Measurements from ENCODE around the gene MORC2. TPM values are rescaled to one million over a fixed set of nuclear protein-coding genes. Genes with fewer than 3 reads are reported as not detected.
A peak's percentile ranks its signal among the peaks of the same experiment; 100 is the strongest.

The MORC2 gene
- total RNA-seq, 1 donor from 2014 or later = 20.1 TPM

DNA sequence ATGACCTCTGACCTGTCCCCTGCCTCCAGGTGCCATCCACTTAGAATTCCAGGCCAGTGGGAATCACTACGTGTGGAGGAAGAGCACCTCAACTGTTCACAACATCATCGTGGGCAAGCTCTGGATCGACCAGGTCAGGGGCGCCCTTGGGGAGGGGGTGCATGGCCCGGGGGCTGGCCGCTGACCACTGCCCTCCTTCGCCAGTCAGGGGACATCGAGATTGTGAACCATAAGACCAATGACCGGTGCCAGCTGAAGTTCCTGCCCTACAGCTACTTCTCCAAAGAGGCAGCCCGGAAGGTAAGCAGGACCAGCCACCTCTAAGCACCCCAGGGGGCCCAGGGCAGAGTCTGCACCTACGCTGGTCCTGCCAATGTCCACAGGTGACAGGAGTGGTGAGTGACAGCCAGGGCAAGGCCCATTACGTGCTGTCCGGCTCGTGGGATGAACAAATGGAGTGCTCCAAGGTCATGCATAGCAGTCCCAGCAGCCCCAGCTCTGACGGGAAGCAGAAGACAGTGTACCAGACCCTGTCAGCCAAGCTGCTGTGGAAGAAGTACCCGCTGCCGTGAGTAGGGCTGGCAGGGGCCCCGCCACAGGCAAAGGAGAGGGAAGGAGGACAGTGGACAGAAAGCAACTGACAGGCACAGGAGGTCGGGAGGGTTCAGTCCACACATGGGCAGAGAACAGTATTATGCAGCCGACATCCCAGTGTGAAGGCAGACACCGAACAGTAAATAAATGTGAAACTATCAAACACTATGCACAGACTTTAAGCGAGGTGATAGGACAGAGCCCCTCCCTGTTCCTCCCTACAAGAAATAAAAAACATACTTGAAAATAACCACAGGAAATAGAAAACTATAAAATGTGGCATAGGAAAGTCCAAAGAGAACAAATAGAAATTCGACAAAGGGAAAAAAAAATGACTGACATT lies 74.9 kb downstream of the MORC2 start:
- intact Hi-C loops (cut with DNase I) = no loop called here
- DNase-seq (no peak), ATAC-seq (ENCODE audit: poor library complexity) (no peak)

DNA sequence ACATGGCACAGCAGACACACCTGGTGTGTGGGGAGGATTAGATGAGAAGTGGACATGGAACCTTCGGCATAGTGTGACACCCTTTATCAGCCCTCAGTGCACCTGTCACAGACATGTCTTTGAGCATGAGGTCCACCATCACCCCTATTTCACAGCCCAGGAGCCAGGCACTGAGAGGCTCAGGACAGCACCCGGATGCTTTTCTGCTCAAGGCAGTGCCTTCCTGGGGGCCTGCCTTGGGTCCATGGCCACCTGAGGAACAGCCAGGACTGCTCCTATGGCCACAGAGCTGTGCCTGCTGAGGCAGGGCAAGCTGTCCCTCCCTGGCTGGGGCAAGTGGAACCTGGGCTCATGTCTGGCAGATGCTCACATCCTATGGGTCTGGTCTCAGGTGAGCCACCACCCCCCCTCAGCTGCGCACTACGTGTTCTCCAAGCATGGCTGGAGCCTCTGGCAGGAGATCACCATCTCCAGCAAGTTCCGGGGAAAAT lies 75.8 kb downstream of the MORC2 start:
- intact Hi-C loops (cut with DNase I) = no loop called here
- DNase-seq (no peak), ATAC-seq (ENCODE audit: poor library complexity) (no peak)

DNA sequence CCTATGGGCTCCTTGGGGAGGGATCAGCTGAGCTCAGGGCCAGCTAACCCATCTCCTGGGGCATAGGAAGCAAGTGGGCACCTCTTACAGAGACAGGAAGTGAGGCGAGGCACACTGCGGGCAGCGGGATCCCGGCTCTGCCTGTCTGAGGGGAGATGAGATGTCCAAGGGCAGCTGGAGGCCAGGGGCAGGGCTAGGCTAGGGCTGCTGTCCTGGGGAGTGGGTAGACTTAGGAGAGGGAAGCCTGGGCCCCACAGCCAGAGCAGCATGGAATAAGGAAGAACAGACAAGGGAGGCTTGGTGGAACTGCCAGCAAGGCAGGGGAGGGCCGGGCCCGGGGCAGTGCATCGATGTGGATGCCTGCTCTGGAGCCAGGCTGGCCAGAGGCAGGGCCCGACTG lies 76.3 kb downstream of the MORC2 start:
- ATAC-seq (ENCODE audit: poor library complexity) (no peak), DNase-seq (no peak)
- intact Hi-C loops (cut with DNase I) = no loop called here

DNA sequence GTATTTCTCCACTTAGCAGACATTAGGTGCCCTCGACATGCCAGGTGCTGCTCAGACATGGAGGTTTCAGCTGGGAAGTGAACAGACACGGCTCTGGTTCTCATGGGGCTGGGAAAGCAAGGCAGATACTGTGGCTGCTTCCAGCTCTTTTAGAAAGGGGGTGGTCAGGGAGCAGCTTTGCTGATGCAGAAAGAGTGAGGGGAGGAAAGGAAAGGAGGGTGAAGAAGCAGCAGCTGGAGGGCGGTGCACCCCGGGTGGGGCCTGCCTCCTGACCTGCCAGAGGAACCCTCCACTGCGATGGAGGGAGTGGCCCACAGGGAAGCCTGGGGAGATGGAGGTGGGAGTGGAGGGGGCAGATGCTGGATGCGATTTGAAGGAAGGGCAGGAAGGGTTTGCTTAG lies 76.8 kb downstream of the MORC2 start:
- no peak for DNase-seq
- intact Hi-C loops (cut with DNase I) = no loop called here

DNA sequence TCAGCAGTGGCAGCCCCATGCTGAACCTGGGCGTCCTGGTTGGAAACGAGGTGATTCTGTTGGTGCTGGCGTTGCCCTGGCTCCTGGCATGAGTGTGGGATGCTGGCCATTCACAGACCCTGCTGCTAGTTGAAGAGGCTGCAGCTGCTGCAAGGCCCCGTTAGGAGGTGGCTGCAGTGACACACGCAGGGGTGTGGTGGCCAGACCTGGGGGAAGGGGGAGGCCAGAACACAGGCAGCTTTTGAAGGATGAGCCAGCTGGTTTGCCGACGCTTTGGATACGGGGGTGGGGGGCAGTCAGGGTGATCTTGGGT lies 77.2 kb downstream of the MORC2 start:
- intact Hi-C loops (cut with DNase I) = no loop called here
- no peak for DNase-seq
- no peak for ATAC-seq (ENCODE audit: poor library complexity)

More for the DNA sequence above, 76.8 kb downstream of the MORC2 start:
- no peak for ATAC-seq (ENCODE audit: poor library complexity)

DNA sequence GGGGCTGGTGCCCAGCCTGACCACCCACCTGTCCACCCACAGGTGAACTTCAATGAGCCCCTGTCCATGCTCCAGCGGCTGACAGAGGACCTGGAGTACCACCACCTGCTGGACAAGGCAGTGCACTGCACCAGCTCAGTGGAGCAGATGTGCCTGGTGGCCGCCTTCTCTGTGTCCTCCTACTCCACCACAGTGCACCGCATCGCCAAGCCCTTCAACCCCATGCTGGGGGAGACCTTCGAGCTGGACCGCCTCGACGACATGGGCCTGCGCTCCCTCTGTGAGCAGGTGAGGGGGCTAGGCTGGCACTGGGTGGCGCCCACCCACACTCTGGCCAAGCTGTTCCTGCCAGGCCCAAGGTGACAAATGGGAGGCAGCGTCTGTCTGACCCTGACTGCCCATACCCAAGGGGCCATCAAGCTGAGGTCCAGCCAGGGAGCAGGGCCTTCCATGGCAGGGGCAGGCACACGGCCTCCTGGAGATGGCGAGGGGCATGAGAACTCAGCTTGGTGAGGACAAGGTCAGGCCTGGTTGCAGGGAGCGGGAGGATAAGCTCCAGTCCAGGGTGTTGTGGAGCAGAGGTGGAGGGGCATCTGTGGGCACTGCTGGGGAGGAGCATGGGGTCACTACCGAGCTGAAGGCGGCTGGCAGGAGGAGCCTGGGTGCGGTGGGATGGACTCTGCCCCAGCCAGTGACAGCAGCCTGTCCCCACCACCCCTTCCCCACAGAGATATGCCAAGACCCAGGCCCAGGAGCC lies 77.7 kb downstream of the MORC2 start:
- ATAC-seq (ENCODE audit: poor library complexity) (peak; percentile 58), DNase-seq (peak; percentile 44)
- intact Hi-C loops (cut with DNase I) = no loop called here

DNA sequence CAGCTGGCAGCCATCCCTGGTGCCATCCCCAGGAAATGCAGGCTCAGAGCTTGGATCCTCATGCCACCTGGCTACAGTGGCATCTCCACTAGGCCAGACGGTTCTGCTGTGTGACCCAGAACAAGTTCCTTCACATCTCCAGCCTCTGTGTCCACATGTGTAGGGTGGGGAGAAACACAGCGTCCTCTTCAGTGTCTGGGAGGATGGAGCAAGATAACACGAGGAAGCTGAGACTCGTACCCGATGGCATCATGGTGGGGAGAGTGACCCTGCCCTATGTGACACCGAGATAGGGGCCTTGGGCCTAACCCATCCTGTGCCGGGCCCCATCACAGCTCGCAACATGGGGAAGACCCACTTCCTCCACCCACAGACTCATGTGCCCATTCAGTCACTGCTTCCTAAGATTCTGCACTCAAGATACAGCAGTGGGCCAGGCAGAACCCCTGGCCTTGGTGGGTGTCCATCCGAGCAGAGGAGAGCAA lies 78.5 kb downstream of the MORC2 start:
- ATAC-seq (ENCODE audit: poor library complexity) (no peak), DNase-seq (peak; percentile 4)
- intact Hi-C loops (cut with DNase I) = no loop called here

DNA sequence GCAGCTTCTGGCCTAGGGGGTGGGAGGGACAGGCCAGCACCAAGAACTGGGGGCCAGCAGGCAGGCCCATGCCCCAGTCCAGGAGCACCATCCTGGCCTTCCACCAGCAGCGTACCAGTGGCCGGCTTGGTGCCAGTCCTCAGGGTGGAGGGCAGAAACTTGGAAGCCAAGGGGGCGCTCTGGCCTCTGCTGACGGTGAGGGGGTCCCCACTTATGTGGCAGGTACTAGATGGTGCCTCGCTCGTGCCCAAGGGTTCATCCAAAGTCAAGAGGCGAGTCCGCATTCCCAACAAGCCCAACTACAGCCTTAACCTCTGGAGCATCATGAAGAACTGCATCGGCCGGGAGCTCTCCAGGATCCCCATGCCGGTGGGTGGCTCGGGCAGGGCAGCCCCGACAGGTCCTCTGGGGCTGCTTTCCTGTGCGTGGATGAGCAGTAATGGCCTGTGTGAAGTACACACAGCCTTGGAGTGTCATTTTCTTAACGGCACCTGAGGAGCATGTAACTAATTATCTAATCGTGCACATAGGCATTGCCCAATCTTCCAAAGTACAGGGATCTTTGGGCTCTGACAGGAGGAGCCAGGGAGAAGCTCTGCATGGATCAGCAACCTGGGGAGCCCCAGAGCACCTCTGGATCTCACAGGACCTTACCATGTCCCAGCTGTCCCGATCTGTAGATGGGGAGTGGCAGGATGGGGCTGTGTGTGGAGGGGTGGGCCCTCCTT lies 79.1 kb downstream of the MORC2 start:
- intact Hi-C loops (cut with DNase I) = no loop called here
- no peak for ATAC-seq (ENCODE audit: poor library complexity)
- DNase-seq = peak; percentile 28

DNA sequence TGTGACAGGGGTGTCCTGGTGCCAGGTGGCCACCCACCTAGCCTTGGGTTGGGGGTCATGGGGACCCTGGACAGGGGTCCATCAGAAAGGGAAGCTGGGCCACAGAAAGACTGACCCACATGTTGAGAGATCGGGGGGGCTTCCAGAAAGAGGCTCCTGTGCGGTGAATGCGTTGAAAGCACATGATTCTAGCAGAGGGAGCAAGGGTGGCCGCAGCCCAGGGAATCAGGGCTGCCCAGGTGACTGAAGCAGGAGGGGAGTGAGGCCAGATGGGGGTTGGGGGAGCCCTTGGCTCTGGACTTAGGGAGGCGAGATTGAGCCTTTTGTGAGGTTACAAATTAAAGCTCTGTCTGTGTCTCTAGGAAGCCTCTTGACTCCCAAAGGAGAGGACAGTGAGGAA lies 80.7 kb downstream of the MORC2 start:
- DNase-seq (no peak), ATAC-seq (ENCODE audit: poor library complexity) (no peak)
- intact Hi-C loops (cut with DNase I) = no loop called here

DNA sequence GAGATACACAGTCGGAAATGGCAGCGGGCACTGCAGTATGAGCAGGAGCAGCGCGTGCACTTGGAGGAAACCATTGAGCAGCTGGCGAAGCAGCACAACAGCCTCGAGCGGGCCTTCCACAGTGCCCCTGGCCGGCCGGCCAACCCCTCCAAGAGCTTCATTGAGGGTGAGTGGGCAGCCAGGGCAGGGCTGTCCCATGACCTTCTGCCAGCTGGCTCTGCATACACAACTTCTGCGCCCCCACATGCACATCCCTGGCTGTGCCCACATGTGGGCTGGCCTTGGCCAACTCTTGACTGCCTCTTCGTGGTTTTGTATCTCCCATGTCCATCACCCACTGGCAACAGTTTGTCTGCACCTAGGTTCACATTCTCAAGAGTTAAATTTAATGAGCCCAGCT lies 81.1 kb downstream of the MORC2 start:
- intact Hi-C loops (cut with DNase I) = no loop called here
- no peak for DNase-seq
- ATAC-seq (ENCODE audit: poor library complexity) = no peak

DNA sequence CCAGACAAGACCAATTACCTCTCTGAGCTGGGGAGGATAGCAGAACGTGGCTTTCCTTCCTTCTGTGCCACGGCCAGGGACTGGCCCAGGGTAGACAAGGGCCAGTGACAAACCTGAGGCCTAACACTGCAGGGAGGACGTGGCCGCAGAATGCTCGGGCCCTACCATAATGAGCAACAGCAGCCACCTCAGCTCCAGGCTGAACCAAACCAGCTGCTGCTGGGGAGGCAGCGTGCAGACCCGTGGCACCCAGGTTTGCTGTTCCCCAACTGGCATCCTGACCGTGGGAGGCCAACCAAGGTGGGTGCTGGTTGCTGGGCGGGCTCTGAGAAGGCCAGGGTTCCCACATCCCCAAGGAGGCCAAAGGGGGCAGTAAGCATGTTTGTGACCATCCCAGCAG lies 83.0 kb downstream of the MORC2 start:
- intact Hi-C loops (cut with DNase I) = no loop called here
- ATAC-seq (ENCODE audit: poor library complexity) (no peak), DNase-seq (peak; percentile 17)

DNA sequence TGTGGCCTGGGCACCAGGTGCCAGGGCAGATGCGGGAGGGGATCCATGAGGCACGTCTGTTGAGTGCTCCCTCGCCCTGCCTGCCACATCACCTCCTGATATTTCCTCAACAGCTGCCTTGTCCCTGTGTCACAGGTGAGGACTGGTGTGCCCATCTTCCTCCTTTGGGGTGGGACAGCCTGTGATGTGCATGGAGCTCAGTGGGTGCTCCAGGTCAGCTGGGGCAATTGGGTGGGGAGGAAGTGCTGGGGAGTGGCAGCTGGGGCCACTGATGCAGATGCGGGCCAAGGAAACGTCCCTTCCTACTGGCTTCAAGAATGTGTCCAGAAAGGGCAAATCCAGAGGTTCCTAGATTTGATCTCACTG lies 83.6 kb downstream of the MORC2 start:
- ATAC-seq (ENCODE audit: poor library complexity) (no peak), DNase-seq (no peak)
- intact Hi-C loops (cut with DNase I) = no loop called here

DNA sequence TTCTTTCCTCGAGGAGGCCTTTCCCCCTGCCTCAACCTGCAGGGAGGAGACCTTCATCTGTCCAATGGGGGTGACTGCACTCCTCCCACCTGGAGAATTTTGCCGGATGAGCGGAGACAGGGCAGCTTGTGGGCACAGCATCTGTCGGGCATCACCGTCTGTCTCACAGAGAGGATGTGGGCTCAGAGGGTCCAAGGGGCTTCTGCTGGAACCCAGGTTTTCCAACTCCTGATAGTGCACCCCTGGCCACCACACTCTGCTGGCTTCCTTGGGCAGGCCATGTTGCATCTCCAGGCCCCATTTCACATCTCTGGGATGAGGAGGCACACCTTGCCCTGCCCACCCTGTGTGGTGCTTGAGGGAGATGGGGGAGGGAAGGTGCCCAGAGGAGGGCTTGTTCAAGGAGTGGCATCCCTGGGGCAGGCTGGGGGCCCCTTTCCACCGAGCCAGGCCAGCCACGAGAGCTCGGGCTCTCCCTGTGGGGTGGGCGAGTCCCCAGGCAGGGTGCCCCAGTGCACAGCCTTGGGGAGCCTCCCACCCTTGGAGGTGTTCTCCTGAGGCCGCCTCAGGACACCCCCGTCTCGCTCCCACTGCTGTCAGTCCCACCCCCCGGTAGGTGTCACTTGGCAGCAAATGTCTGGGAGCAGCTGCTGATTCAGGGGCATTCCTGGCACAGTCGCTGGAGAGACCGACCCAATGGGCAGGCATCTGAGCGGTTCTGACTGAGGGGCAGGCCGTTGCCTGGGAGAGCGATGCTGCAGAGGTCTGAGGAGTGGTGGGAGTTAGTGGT lies 84.2 kb downstream of the MORC2 start:
- DNase-seq (peak; percentile 22), ATAC-seq (ENCODE audit: poor library complexity) (no peak)
- intact Hi-C loops (cut with DNase I) = no loop called here

DNA sequence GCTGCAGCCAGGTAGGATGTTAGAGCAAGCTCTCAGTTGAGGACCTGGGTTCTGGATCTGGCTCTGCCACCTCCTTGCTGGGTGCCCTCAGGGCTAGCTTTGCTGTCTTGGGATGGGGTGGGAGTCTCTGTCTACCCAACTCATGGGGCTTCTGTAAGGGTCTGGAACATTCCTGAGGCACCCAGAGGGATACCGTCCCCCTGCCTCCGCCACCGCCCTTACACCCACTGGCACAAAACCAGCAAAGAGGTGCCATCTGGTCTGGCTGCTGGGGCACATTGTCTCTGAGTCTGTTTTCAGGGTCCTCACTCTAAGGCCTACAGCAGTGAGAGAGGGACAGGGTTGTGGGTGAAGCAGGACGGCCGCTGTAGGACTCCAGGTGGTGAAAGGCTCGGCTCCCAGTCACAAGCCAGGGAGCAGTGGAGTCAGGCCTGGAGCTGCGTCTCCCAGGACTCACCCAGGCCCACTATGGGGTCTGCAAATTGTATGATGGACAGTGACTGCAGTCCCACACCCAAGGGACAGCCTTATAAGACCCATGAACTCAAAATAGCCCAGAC lies 84.9 kb downstream of the MORC2 start:
- ATAC-seq (ENCODE audit: poor library complexity) (no peak), DNase-seq (peak; percentile 22)
- intact Hi-C loops (cut with DNase I) = no loop called here

DNA sequence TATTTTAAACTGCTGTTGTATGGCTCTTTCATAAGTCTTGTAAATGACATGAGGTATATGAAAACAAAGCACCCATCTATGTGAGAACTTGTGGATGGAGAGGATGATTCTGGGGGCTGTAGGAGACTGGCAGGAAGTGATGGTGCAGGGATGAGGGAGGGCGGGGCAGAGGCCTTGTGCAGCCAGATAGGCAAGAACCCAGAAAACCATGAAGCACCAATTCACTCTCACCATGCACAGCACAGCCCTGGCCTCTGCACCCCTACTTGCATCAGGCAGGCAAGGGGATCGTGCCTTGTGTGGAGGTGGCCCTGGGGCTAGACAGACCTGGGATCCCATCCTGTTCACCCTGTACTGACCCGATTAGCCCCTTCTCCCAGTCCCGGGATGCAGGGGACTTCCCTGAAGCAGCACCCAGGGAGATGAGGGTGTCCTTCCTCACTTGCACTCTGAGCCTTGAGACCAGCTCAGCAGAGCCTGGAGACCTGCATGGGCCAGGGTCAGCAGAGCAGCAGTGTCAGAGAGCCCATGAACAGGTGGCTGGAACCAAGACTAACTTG lies 85.5 kb downstream of the MORC2 start:
- peak; percentile 26 for DNase-seq
- intact Hi-C loops (cut with DNase I) = no loop called here
- no peak for ATAC-seq (ENCODE audit: poor library complexity)

DNA sequence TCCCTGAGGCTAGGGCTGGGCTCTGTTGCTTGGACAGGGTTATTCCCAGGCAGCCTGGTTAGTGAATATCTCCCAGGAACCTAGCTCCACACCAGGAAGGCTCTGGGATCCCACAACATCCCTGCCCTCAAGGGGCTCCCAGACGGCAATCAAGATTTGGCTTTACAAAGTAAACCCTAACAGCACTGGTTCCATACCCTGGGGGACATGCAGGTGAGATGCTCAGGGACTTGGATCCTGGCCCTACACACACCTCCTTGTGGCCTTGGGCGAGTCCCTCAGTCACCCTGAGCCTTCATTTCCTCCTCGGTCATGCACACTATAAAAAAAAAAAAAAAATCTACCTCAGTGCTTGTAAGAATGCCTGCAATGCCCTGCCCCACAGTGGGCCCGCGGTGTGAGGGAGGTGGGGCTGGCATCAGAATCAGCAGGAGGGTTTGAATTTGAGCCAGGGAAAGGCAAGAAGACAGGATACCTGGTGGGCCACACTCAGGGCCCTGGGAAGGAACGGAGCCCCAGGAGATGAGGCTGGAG lies 86.3 kb downstream of the MORC2 start:
- DNase-seq (peak; percentile 17), ATAC-seq (ENCODE audit: poor library complexity) (no peak)
- intact Hi-C loops (cut with DNase I) = no loop called here

DNA sequence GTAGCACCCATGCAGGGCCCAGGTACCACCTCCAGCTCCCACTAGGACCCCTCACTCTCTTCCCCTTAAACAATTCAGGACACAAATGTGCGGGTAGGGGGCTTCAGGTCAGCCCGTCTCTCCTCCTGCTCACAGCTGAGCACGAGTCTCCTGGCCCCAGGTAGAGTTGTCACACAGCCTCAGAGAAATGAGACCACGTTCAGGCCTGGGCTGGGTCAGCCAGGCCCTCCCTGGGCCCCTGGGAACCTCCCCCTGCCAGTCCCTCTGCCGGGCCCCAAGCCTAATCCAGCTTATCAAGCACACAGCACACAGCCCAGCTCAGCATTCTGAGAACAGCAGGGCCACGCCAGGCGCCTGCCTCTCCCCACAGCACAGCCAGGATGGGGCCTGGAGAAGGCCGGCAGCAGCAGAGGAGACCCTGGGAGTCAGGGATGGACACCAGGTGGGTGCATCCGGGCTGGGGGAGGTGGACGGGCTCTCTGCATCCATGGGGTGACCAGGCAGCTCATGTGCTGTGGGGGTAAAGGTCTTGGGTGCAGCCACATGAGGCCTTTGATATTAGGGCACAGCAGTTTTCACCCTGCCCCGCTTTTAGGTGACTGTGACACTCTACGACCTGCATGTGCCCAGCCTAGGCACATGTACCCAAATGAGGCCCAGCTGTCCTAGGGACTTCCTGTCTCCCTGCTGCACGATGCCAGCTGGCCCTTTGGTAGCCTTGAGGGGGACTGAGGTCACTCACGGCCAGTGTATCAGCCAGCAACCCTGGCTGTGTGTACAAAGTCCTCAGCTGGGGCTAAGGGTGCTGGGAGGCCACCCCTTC lies 87.0 kb downstream of the MORC2 start:
- DNase-seq (peak; percentile 58), ATAC-seq (ENCODE audit: poor library complexity) (peak; percentile 70)
- intact Hi-C loops (cut with DNase I) = no loop called here
